Measurements from ENCODE around the gene MFAP4. TPM values are rescaled to one million over a fixed set of nuclear protein-coding genes. Genes with fewer than 3 reads are reported as not detected.

The MFAP4 gene
- total RNA-seq, 4 donors from 2014 or later, result 30.6 to 131 (median 53.4) TPM

- 73 to 77% methylated on average over 5 of the region's 5 CpGs for WGBS, 2 donors
- no peak for DNase-seq (ENCODE audit: low spot score in 2 of 2)
- TF ChIP-seq CTCF (IDR thresholded peaks at IDR 0.05), result no peak
- no peak for TF ChIP-seq EP300 (IDR thresholded peaks at IDR 0.05)
- TF ChIP-seq POLR2A (IDR thresholded peaks at IDR 0.05), result no peak
Measured at GRCh38 chr17:19374136-19374535, 12.9 kb downstream of the MFAP4 start.

DNA sequence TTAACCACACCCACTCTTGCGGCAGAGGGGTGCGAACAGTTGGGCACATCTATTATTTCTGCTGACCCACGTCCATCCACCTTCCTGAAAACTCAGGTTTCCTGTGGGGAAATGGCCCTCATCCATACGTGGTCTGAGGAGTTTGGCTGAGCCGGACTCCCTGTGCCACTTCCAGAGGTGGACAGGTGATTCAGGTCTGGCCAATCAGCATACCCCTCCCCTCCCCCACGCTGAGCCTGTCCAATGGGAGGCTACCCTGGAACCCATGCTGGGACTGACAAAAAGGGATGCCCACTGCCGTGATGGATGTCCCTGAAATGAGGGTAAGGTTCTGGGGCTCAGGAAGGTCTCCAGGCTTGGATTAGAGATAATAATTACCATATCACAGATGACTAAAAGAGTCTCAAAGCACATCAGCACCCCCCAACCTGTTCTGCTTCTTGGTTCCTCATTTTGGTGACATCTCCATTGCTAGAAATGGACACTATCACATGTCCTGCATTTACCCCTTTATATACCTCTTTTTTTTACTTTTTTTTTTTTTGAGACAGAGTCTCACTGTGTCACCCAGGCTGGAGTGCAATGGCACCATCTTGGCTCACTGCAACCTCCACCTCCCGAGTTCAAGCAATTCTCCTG is 14.0 kb downstream of the MFAP4 start:
- H3K9me3 ChIP-seq, result no peaks in the 10 kb centered on the region
- H3K4me3 ChIP-seq, result no peak overlapping the region
- WGBS, 2 donors, result 79 to 86% methylated on average over 7 to 8 of the region's 8 CpGs
- H3K27ac ChIP-seq, result no peak overlapping the region
- peaks cover 0 to 28% (median 10%) of the 10 kb centered on the region in 4 donors for H3K4me1 ChIP-seq
- peaks cover 0 to 5% (median 0%) of the 10 kb centered on the region in 3 donors for H3K36me3 ChIP-seq
- no peak for DNase-seq (ENCODE audit: low spot score in 2 of 2)
- H3K27me3 ChIP-seq, result no peaks in the 10 kb centered on the region
- TF ChIP-seq POLR2A (IDR thresholded peaks at IDR 0.05) (no peak), CTCF (IDR thresholded peaks at IDR 0.05) (no peak), EP300 (IDR thresholded peaks at IDR 0.05) (no peak)

More at GRCh38 chr17:19374136-19374535, 12.9 kb downstream of the MFAP4 start:
- H3K4me1 ChIP-seq, result peaks cover 0 to 23% (median 13%) of the 10 kb centered on the region in 4 donors
- no peak overlapping the region for H3K4me3 ChIP-seq
- H3K36me3 ChIP-seq, result peaks cover 0 to 5% (median 0%) of the 10 kb centered on the region in 3 donors
- no peak overlapping the region for H3K27ac ChIP-seq
- no peaks in the 10 kb centered on the region for H3K9me3 ChIP-seq
- H3K27me3 ChIP-seq, result no peaks in the 10 kb centered on the region

GRCh38 chr17:19372439-19372838 is 14.6 kb downstream of the MFAP4 start:
- Histone ChIP-seq H3K36me3 (peaks cover 0 to 5% (median 0%) of the 10 kb centered on the region in 3 donors), H3K27ac (no peak overlapping the region), H3K9me3 (no peaks in the 10 kb centered on the region), H3K4me1 (peaks cover 0 to 29% (median 10%) of the 10 kb centered on the region in 4 donors), H3K27me3 (no peaks in the 10 kb centered on the region), H3K4me3 (no peak overlapping the region)
- no peak for DNase-seq (ENCODE audit: low spot score in 2 of 2)
- TF ChIP-seq EP300 (IDR thresholded peaks at IDR 0.05) (no peak), CTCF (IDR thresholded peaks at IDR 0.05) (no peak), POLR2A (IDR thresholded peaks at IDR 0.05) (no peak)
- WGBS, 2 donors, result 68 to 71% methylated on average over 12 of the region's 12 CpGs

DNA sequence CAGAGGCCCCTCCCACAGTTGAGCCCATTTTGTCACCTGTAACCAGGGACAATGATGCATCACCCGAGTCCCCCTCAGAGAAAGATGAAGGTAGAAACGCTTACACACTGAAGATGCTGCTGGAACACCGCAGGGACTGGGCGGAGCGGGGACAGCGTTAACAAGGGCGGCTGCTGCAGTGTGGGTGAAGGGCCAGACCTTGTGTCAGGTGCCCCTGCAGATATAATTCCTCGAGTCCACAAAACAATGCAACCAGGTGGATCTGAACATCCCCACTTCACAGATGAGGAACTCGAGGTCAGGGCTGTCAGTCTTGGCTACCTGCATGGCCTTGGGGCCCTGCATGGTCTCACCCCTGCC is 15.0 kb downstream of the MFAP4 start:
- Histone ChIP-seq H3K36me3 (peaks cover 0 to 5% (median 0%) of the 10 kb centered on the region in 3 donors), H3K27ac (no peak overlapping the region), H3K4me1 (peaks cover 0 to 25% (median 9%) of the 10 kb centered on the region in 4 donors), H3K4me3 (no peak overlapping the region), H3K9me3 (no peaks in the 10 kb centered on the region), H3K27me3 (no peaks in the 10 kb centered on the region)
- DNase-seq (ENCODE audit: low spot score in 2 of 2), result no peak
- TF ChIP-seq POLR2A (IDR thresholded peaks at IDR 0.05), result no peak
- no peak for TF ChIP-seq CTCF (IDR thresholded peaks at IDR 0.05)
- no peak for TF ChIP-seq EP300 (IDR thresholded peaks at IDR 0.05)
- 80 to 84% methylated on average over 9 of the region's 9 CpGs for WGBS, 2 donors

DNA sequence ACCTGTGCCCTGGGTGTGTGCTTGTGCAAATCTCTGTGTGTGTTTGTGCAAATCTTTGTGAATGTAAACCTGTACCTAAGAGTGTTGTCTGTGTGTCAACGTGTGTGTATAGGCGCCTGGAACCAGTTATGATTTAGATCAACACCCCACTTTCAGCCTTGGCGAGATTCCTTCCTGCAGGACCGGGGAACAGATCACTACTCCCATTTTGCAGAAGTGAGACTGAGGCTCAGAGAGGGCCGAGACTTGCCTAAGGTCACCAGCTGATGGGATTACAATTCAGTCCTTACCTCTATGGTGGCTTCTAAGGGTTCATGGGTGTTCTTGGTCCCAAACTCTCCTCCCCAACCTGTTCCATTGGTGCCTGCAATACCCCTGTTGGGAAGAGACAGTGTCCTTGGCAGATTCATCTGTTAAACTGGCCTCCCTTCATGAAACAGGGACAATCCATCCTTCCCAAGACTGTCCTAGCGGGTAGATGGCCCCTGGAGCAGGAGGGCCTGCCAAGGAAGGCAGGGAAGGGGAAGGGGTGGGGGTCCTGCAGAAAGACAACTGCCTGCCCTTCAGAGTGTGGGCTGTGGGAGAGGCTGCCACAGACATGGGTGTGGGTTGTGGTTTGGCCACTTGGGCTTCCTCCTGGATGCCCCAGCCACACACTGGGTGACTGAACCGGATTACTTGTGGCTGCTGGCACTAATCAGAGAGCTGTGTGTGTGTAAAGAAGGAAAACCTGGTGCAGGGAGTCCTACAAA is 15.6 kb downstream of the MFAP4 start:
- TF ChIP-seq CTCF (IDR thresholded peaks at IDR 0.05) (no peak), EP300 (IDR thresholded peaks at IDR 0.05) (no peak), POLR2A (IDR thresholded peaks at IDR 0.05) (no peak)
- Histone ChIP-seq H3K4me1 (peaks cover 0 to 22% (median 6%) of the 10 kb centered on the region in 4 donors), H3K4me3 (no peak overlapping the region), H3K27me3 (no peaks in the 10 kb centered on the region), H3K36me3 (peaks cover 0 to 5% (median 0%) of the 10 kb centered on the region in 3 donors), H3K9me3 (no peaks in the 10 kb centered on the region), H3K27ac (no peak overlapping the region)
- DNase-seq (ENCODE audit: low spot score in 2 of 2), result no peak
- WGBS, 2 donors, result 84 to 88% methylated on average over 7 of the region's 7 CpGs
